ENCODE results near the gene CD38.
A peak's percentile ranks its signal among the peaks of the same experiment; 100 is the strongest.

The CD38 gene

DNA sequence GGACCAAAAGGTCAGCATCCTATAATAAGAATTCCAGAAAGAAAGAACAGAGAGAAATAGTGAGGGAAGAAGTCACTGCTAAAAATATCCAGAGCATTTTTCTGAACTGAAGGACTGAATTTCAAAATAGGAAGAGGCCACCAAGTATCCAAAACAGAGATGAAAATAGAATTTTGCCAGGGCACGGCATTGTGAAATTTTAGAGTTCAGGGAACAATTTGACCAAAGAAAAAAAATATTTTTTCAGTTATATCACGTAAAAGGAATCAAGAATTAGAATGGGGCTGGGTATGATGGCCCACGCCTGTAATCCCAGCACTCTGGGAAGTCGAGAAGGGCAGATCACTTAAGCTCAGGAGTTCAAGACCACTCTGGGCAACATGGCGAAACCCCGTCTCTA is 95.0 kb downstream of the CD38 start:
- no peak overlapping the region for H3K4me3 ChIP-seq (ENCODE audit: low read depth, low read length)
- DNase-seq (ENCODE audit: low read depth) = no peak
- TF ChIP-seq, protein P1, sequence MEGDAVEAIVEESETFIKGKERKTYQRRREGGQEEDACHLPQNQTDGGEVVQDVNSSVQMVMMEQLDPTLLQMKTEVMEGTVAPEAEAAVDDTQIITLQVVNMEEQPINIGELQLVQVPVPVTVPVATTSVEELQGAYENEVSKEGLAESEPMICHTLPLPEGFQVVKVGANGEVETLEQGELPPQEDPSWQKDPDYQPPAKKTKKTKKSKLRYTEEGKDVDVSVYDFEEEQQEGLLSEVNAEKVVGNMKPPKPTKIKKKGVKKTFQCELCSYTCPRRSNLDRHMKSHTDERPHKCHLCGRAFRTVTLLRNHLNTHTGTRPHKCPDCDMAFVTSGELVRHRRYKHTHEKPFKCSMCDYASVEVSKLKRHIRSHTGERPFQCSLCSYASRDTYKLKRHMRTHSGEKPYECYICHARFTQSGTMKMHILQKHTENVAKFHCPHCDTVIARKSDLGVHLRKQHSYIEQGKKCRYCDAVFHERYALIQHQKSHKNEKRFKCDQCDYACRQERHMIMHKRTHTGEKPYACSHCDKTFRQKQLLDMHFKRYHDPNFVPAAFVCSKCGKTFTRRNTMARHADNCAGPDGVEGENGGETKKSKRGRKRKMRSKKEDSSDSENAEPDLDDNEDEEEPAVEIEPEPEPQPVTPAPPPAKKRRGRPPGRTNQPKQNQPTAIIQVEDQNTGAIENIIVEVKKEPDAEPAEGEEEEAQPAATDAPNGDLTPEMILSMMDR (IDR thresholded peaks at IDR 0.05; ENCODE audit: low read depth, low read length, missing control alignments) = no peak

DNA sequence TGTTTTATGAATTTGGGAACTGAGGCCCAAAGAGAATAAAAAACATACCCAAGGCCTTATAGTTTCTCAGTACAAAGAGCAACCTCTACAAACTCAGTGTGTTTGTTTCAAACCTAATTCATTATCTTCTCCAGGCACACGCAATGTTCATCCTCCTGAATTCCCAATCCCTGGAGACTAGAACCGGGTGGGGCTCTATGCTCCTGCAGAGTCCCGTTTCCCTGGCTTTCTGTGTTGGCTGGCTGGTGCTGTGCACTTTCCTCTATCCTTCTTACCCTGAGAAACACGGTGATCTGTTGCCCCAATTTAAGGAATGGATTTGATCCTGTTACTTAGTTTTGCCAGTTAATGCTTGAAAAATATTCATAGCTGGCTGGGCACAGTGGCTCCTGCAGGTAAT is 96.5 kb downstream of the CD38 start:
- no peak overlapping the region for H3K4me3 ChIP-seq (ENCODE audit: low read depth, low read length)
- no peak for DNase-seq (ENCODE audit: low read depth)
- TF ChIP-seq, protein P1 (IDR thresholded peaks at IDR 0.05; ENCODE audit: low read depth, low read length, missing control alignments) = no peak

DNA sequence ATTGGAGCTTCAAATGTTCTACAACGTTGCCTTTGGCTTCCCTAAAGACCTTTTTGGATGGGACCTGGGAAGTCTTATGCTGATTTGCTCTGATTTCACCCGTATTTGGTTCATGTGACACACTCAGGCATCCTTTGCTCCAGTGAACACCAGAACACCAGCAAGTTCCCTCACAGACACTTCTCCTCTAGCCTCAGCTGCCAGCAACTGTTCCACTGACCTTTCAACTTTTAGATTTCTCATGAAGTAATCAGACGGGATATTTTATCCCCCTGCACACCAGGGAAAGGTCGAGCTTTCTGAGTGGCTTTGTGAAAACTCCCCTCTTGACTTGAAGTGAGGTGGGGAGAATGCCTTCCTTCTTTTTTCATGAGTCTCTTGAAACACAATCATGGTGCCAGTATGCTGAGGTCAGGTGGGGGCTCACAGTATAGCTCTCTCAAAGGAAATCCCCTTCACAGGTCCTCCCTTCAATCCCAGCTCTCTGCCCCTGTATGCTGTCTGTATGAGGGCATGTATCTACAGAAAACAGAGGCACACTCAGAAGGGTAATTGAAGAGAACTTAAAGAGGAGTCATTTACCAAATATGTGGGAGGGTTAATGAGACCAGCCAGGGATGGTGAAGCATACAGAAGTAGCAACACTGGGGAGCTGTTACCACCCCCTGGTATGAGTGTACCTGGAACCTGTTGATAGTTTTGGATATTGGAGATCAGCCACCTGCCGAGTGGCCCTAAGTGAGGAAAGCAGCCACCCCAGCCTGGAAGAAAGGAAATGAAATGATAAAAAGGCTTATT is 97.7 kb downstream of the CD38 start:
- no peak for DNase-seq (ENCODE audit: low read depth)
- TF ChIP-seq, protein P1 (IDR thresholded peaks at IDR 0.05; ENCODE audit: low read depth, low read length, missing control alignments) = no peak
- H3K4me3 ChIP-seq (ENCODE audit: low read depth, low read length) = no peak overlapping the region

DNA sequence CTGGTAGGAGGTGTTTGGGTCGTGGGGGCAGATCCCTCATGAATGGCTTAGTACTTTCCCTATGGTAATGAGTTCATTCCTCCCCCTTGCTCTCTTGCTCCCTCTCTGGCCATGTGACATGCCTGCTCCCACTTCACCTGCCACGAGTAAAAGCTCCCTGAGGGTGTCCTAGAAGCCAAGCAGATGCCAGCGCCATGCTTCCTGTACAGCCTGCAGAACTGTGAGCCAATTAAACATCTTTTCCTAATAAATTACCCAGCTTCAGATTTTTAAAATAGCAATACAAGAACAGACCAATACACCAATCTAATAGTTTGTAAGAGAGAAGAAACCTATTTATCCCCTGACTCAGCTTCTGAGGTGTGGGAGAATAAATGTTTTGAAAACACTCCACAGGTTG is 99.9 kb downstream of the CD38 start:
- H3K4me3 ChIP-seq (ENCODE audit: low read depth, low read length) = no peak overlapping the region
- TF ChIP-seq, protein P1 (IDR thresholded peaks at IDR 0.05; ENCODE audit: low read depth, low read length, missing control alignments) = no peak
- DNase-seq (ENCODE audit: low read depth) = no peak

DNA sequence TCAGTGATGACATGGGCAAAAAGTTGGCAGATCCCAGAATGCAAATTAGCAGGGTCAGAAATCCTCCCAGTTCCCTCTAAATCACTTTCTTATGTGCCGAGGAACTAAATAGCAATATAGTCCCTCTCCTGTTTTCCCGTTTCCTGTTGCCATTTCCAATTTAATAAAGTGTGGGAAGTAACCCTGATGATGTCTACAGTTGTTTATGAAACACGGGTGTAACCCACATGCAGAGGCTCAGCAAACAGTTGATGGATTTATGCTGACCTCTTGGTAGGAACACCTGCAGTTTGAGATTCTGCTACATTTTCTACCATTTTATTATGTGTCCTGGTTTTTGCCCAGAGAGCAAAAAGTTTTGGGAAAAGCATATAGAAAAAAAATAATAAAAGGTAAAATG is 103.7 kb downstream of the CD38 start:
- TF ChIP-seq, protein P1 (IDR thresholded peaks at IDR 0.05; ENCODE audit: low read depth, low read length, missing control alignments) = no peak
- H3K4me3 ChIP-seq (ENCODE audit: low read depth, low read length) = no peak overlapping the region
- no peak for DNase-seq (ENCODE audit: low read depth)

DNA sequence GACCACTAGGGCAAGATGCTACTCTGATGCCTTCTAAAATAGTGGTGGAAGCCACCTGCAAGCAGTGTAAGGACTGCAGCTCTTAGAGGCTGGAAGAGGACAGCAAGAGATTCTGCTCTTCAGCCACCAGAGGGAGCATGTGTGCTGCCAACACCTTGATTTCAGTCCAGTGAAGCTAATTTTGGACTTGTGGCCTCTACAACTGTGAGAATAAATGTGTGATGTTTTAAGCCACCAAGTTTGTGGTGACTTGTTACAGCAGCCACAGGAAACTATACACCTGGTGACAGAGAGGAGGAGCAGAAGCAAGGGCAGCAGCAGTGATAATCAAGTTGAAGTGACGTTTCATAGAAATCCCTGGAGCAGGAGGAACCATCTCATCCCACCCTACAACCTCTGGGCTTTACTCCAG is 104.6 kb downstream of the CD38 start:
- TF ChIP-seq, protein P1 (IDR thresholded peaks at IDR 0.05; ENCODE audit: low read depth, low read length, missing control alignments) = peak; percentile 95
- DNase-seq (ENCODE audit: low read depth) = peak; percentile 68
- no peak overlapping the region for H3K4me3 ChIP-seq (ENCODE audit: low read depth, low read length)
